Loucy (cell line): Measurements from ENCODE around the gene ZFR2.

Experiments
- H2AFZ ChIP-seq: fragments of 200-600 bp; sonication (generic); 2 replicates; pipeline ENCODE4 v1.6.0; 2016; ENCODE audit warnings: antibody characterized with exemption, mild to moderate bottlenecking, low read length, moderate library complexity
- H3F3A ChIP-seq: fragments of 200-600 bp; 2 replicates; pipeline ENCODE4 v1.6.0; 2016; ENCODE audit warnings: antibody characterized with exemption, low read depth, mild to moderate bottlenecking
- H3K27me3 ChIP-seq: fragments of 200-600 bp; sonication (generic); 2 replicates; pipeline ENCODE4 v1.6.1; 2014; ENCODE audit warnings: low read length, mild to moderate bottlenecking; ENCODE audit not compliant: insufficient read depth, poor library complexity, severe bottlenecking
- H3K36me3 ChIP-seq: fragments of 200-600 bp; sonication (generic); 2 replicates; pipeline ENCODE4 v1.6.1; 2016; ENCODE audit warnings: low read length; ENCODE audit not compliant: insufficient read depth
- H3K4me1 ChIP-seq: fragments of 200-600 bp; sonication (generic); 2 replicates; pipeline ENCODE4 v1.5.1; 2014; ENCODE audit warnings: low read length, mild to moderate bottlenecking; ENCODE audit not compliant: insufficient read depth, poor library complexity, severe bottlenecking
- H3K4me2 ChIP-seq: fragments of 200-600 bp; sonication (generic); 2 replicates; pipeline ENCODE4 v1.6.0; 2014; ENCODE audit warnings: antibody characterized with exemption, low read length, low read depth, mild to moderate bottlenecking; ENCODE audit not compliant: poor library complexity, severe bottlenecking
- H3K4me3 ChIP-seq: fragments of 200-600 bp; sonication (generic); 2 replicates; pipeline ENCODE4 v1.5.1; 2014; ENCODE audit warnings: low read length, mild to moderate bottlenecking, mixed read lengths; ENCODE audit not compliant: poor library complexity, severe bottlenecking
- H3K79me2 ChIP-seq: fragments of 200-600 bp; sonication (generic); 2 replicates; pipeline ENCODE4 v1.6.1; 2014; ENCODE audit warnings: low read length; ENCODE audit not compliant: insufficient read depth
- H3K9ac ChIP-seq: fragments of 200-600 bp; sonication (generic); 2 replicates; pipeline ENCODE4 v1.6.0; 2014; ENCODE audit warnings: mild to moderate bottlenecking, low read depth, low read length, moderate library complexity; ENCODE audit not compliant: poor library complexity, severe bottlenecking
- H3K9me2 ChIP-seq: fragments of 200-600 bp; sonication (generic); replicated peaks from 2 replicates; pipeline ENCODE4 v1.6.1; 2016; ENCODE audit warnings: low read depth, low read length, mixed read lengths
- H3K9me3 ChIP-seq: fragments of 200-600 bp; sonication (generic); 2 replicates; pipeline ENCODE4 v1.6.1; 2014; ENCODE audit warnings: mild to moderate bottlenecking, antibody characterized with exemption, low read length, low read depth; ENCODE audit not compliant: insufficient read depth
- H4K20me1 ChIP-seq: fragments of 200-600 bp; sonication (generic); 2 replicates; pipeline ENCODE4 v1.6.0; 2014; ENCODE audit warnings: antibody characterized with exemption, low read length, mild to moderate bottlenecking; ENCODE audit not compliant: insufficient read depth, poor library complexity, severe bottlenecking
- EZH2phosphoT487 ChIP-seq: fragments of 200-600 bp; IDR thresholded peaks from 2 replicates; pipeline ENCODE4 v1.6.1; 2018; ENCODE audit warnings: antibody characterized with exemption, mild to moderate bottlenecking, moderate library complexity, borderline replicate concordance
- TF ChIP-seq, protein P1 (sequence below): fragments of 200-600 bp; sonication (generic); conservative IDR thresholded peaks from 2 replicates; pipeline ENCODE4 v1.5.1; 2014; ENCODE audit warnings: mild to moderate bottlenecking, antibody characterized with exemption, low read length

Gene ZFR2

GRCh38 chr19:3823350-3823713 lies 45.5 kb downstream of the ZFR2 start:
- no peaks in the 10 kb centered on the region for H3K36me3 ChIP-seq
- peaks cover 12% of the 10 kb centered on the region for H3K4me1 ChIP-seq
- H4K20me1 ChIP-seq = no peaks in the 10 kb centered on the region
- no peaks in the 10 kb centered on the region for H3K9me2 ChIP-seq
- H3K9me3 ChIP-seq = no peaks in the 10 kb centered on the region
- H3K4me2 ChIP-seq = no peak overlapping the region
- no peak overlapping the region for H2AFZ ChIP-seq
- H3K9ac ChIP-seq = no peak overlapping the region
- TF ChIP-seq, protein P1, sequence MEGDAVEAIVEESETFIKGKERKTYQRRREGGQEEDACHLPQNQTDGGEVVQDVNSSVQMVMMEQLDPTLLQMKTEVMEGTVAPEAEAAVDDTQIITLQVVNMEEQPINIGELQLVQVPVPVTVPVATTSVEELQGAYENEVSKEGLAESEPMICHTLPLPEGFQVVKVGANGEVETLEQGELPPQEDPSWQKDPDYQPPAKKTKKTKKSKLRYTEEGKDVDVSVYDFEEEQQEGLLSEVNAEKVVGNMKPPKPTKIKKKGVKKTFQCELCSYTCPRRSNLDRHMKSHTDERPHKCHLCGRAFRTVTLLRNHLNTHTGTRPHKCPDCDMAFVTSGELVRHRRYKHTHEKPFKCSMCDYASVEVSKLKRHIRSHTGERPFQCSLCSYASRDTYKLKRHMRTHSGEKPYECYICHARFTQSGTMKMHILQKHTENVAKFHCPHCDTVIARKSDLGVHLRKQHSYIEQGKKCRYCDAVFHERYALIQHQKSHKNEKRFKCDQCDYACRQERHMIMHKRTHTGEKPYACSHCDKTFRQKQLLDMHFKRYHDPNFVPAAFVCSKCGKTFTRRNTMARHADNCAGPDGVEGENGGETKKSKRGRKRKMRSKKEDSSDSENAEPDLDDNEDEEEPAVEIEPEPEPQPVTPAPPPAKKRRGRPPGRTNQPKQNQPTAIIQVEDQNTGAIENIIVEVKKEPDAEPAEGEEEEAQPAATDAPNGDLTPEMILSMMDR = no peak
- TF ChIP-seq EZH2phosphoT487 = no peak
- no peaks in the 10 kb centered on the region for H3K79me2 ChIP-seq
- no peaks in the 10 kb centered on the region for H3F3A ChIP-seq
- H3K4me3 ChIP-seq = no peak overlapping the region
- H3K27me3 ChIP-seq = no peaks in the 10 kb centered on the region

- TF ChIP-seq, protein P1 = no peak
- no peak for TF ChIP-seq EZH2phosphoT487
- H3K4me2 ChIP-seq = no peak overlapping the region
Measured at GRCh38 chr19:3822683-3823349, 46.0 kb downstream of the ZFR2 start.

GRCh38 chr19:3821857-3822364 lies 46.9 kb downstream of the ZFR2 start:
- Histone ChIP-seq H3K36me3 (no peaks in the 10 kb centered on the region), H3K9me3 (no peaks in the 10 kb centered on the region), H3K9ac (peak overlapping the region; percentile 46), H4K20me1 (no peaks in the 10 kb centered on the region), H3K79me2 (no peaks in the 10 kb centered on the region), H3K9me2 (no peaks in the 10 kb centered on the region), H3K4me3 (peak overlapping the region; percentile 16), H3K27me3 (no peaks in the 10 kb centered on the region), H3K4me1 (peaks cover 12% of the 10 kb centered on the region), H3K4me2 (peak overlapping the region; percentile 30), H2AFZ (peak overlapping the region; percentile 73), H3F3A (no peaks in the 10 kb centered on the region)
- TF ChIP-seq, protein P1 = peak; percentile 97
- no peak for TF ChIP-seq EZH2phosphoT487

More at GRCh38 chr19:3822683-3823349, 46.0 kb downstream of the ZFR2 start:
- Histone ChIP-seq H3K36me3 (no peaks in the 10 kb centered on the region), H3K4me1 (peaks cover 12% of the 10 kb centered on the region), H3K79me2 (no peaks in the 10 kb centered on the region), H3K9me2 (no peaks in the 10 kb centered on the region), H3K9ac (no peak overlapping the region), H3F3A (no peaks in the 10 kb centered on the region), H3K27me3 (no peaks in the 10 kb centered on the region), H2AFZ (no peak overlapping the region), H3K4me3 (no peak overlapping the region), H4K20me1 (no peaks in the 10 kb centered on the region), H3K9me3 (no peaks in the 10 kb centered on the region)
